IMR-90 (cell line): ENCODE results near the gene KLHL17. TPM values are rescaled to one million over a fixed set of nuclear protein-coding genes. Genes with fewer than 3 reads are reported as not detected.

Experiments used
- ATAC-seq: fragments of 200-7000 bp; cut with Tn5 transposase; 2 replicates; pipeline ENCODE4 v1.9.1; 2020; ENCODE audit warnings: low read depth, mild to moderate bottlenecking, moderate library complexity
- BruUV-seq: library from RNA; stranded (reverse); fragments of 400-500 nt; replicated peaks from 2 replicates; lab custom pipeline; 2021; lab: Mats Ljungman, UMichigan
- CTCF ChIA-PET: fragments of 300-600 bp; formaldehyde crosslinking; extraction: SDS; loops from one replicate; lab custom pipeline; 2021; ENCODE audit warnings: antibody characterized with exemption; lab: Yijun Ruan, JAX
- POLR2A ChIA-PET: fragments of 300-600 bp; sonication (Branson Sonifier 250); formaldehyde crosslinking; loops from one replicate; lab custom pipeline; 2022; ENCODE audit warnings: antibody characterized with exemption; ENCODE audit not compliant: unreplicated experiment; lab: Charles Lee
- DNase-seq: peaks from one replicate; pipeline ENCODE4 v3.0.0; 2013
- H2AFZ ChIP-seq: replicated peaks from 2 replicates; pipeline ENCODE3; 2013; ENCODE audit warnings: low read length, mild to moderate bottlenecking; ENCODE audit not compliant: poor library complexity
- H2AK5ac ChIP-seq: 2 replicates; pipeline ENCODE4 v1.6.1; 2013; ENCODE audit warnings: low read depth, low read length, inconsistent platforms
- H2AK9ac ChIP-seq: replicated peaks from 2 replicates; pipeline ENCODE3; 2013; ENCODE audit warnings: mild to moderate bottlenecking, low read depth, low read length, moderate library complexity; ENCODE audit not compliant: poor library complexity
- H2BK120ac ChIP-seq: 2 replicates; pipeline ENCODE4 v1.6.1; 2013; ENCODE audit warnings: low read depth, low read length, inconsistent platforms
- H2BK15ac ChIP-seq: 3 replicates; pipeline ENCODE4 v1.6.1; 2013; ENCODE audit warnings: low read depth, low read length, inconsistent platforms
- H2BK20ac ChIP-seq: 2 replicates; pipeline ENCODE4 v1.6.1; 2013; ENCODE audit warnings: low read depth, mild to moderate bottlenecking, inconsistent platforms, low read length, moderate library complexity
- H2BK5ac ChIP-seq: 2 replicates; pipeline ENCODE4 v1.6.1; 2013; ENCODE audit warnings: mild to moderate bottlenecking, low read depth, low read length, inconsistent platforms; ENCODE audit not compliant: poor library complexity, severe bottlenecking
- H3K14ac ChIP-seq: replicated peaks from 2 replicates; pipeline ENCODE4 v1.6.1; 2013; ENCODE audit warnings: low read depth, low read length, inconsistent platforms
- H3K18ac ChIP-seq: 2 replicates; pipeline ENCODE4 v1.6.1; 2013; ENCODE audit warnings: low read depth, low read length, control low read depth
- H3K23ac ChIP-seq: 2 replicates; pipeline ENCODE4 v1.6.1; 2013; ENCODE audit warnings: low read depth, low read length, inconsistent platforms
- H3K27ac ChIP-seq: 2 replicates; pipeline ENCODE4 v1.5.1; 2013; ENCODE audit warnings: mild to moderate bottlenecking, control low read depth, low read length; ENCODE audit not compliant: insufficient read depth
- H3K27me3 ChIP-seq: 2 replicates; pipeline ENCODE4 v1.6.1; 2013; ENCODE audit warnings: low read length; ENCODE audit not compliant: control insufficient read depth, insufficient read depth
- H3K36me3 ChIP-seq: 2 replicates; pipeline ENCODE4 v1.6.1; 2013; ENCODE audit warnings: low read length, mixed read lengths; ENCODE audit not compliant: control insufficient read depth, insufficient read depth
- H3K4ac ChIP-seq: 2 replicates; pipeline ENCODE4 v1.6.1; 2013; ENCODE audit warnings: low read depth, low read length, inconsistent platforms
- H3K4me1 ChIP-seq: 2 replicates; pipeline ENCODE4 v1.6.1; 2013; ENCODE audit warnings: low read length, mixed read lengths; ENCODE audit not compliant: control insufficient read depth, insufficient read depth
- H3K4me2 ChIP-seq: 2 replicates; pipeline ENCODE4 v1.6.1; 2013; ENCODE audit warnings: low read depth, mild to moderate bottlenecking, control low read depth, low read length, moderate library complexity
- H3K4me3 ChIP-seq: 2 replicates; pipeline ENCODE4 v1.5.1; 2013; ENCODE audit warnings: low read depth, mild to moderate bottlenecking, control low read depth, low read length, moderate library complexity; ENCODE audit not compliant: insufficient read depth
- H3K56ac ChIP-seq: 2 replicates; pipeline ENCODE4 v1.6.1; 2013; ENCODE audit warnings: low read length, inconsistent platforms; ENCODE audit not compliant: insufficient read depth; ENCODE audit errors: extremely low read depth
- H3K79me1 ChIP-seq, 2 experiments: 2 replicates each; pipeline ENCODE4 v1.6.1; 2013; ENCODE audit warnings: low read length in 2 of 2, inconsistent platforms in 1 of 2, low read depth in 1 of 2
- H3K9ac ChIP-seq: 2 replicates; pipeline ENCODE4 v1.6.1; 2013; ENCODE audit warnings: low read depth, low read length, control low read depth
- H3K9me1 ChIP-seq: 2 replicates; pipeline ENCODE4 v1.6.1; 2013; ENCODE audit warnings: low read length, inconsistent platforms; ENCODE audit not compliant: insufficient read depth
- H3K9me3 ChIP-seq: 2 replicates; pipeline ENCODE4 v1.6.1; 2013; ENCODE audit warnings: low read length; ENCODE audit not compliant: control insufficient read depth, insufficient read depth
- H4K20me1 ChIP-seq: 2 replicates; pipeline ENCODE4 v1.6.1; 2013; ENCODE audit warnings: low read length, inconsistent platforms; ENCODE audit not compliant: insufficient read depth
- H4K5ac ChIP-seq: 2 replicates; pipeline ENCODE4 v1.6.1; 2013; ENCODE audit warnings: mild to moderate bottlenecking, low read depth, low read length, control low read depth
- H4K8ac ChIP-seq, 2 experiments: 2 replicates each; pipeline ENCODE4 v1.6.1; 2013; ENCODE audit warnings: low read depth in 2 of 2, low read length in 2 of 2, control low read depth in 1 of 2, inconsistent platforms in 1 of 2
- H4K91ac ChIP-seq: 2 replicates; pipeline ENCODE4 v1.6.1; 2013; ENCODE audit warnings: low read depth, low read length, inconsistent platforms; ENCODE audit not compliant: insufficient read depth
- ELK1 ChIP-seq: fragments of 150-350 bp; IDR thresholded peaks from 2 replicates; pipeline ENCODE4 v1.6.1; 2016; ENCODE audit warnings: low read depth, mild to moderate bottlenecking, low read length, moderate library complexity, borderline replicate concordance
- WGBS, 2 experiments: methylation state at CpG; one replicate each; pipeline versions ENCODE4 v1.1.5 to v1.1.7; 2013; ENCODE audit warnings: missing lambda C conversion rate in 2 of 2; ENCODE audit not compliant: insufficient read length in 1 of 2; ENCODE audit errors: extremely low coverage in 2 of 2; 5-methylcytosine and 5-hydroxymethylcytosine counted together
- dilution Hi-C: fragments of 300-500 bp; cut with HindIII; formaldehyde crosslinking; loops from one replicate; pipeline ENCODE4 v1.14.3; 2018; ENCODE audit warnings: low sequenced_read_pairs; ENCODE audit not compliant: unreplicated experiment
- in situ Hi-C: fragments of 300-500 bp; cut with MboI; formaldehyde crosslinking; loops from 3 replicates; pipeline ENCODE4 v1.14.3; 2019; ENCODE audit warnings: low sequenced_read_pairs, inconsistent platforms, mixed read lengths
- intact Hi-C: fragments of 100-400 bp; cut with micrococcal nuclease; formaldehyde crosslinking; loops from 2 replicates; pipeline ENCODE4 v1.10.0; 2022
- polyA plus RNA-seq, 3 experiments: library from polyadenylated mRNA; depleted of rRNA; stranded (reverse); fragments of >200 nt; gene quantifications; 2 replicates each; pipeline ENCODE4 v1.2.3, GENCODE V29; 2012; ENCODE audit warnings: low replicate concordance in 1 of 3
- total RNA-seq: library from RNA; depleted of rRNA; stranded (reverse); fragments of >200 nt; gene quantifications from 2 replicates; pipeline ENCODE4 v1.2.3, GENCODE V29; 2012

KLHL17 gene
- total and polyA plus RNA-seq, 2 of the 4 experiments (the other 2 are of a cell fraction) = 3.4 to 41.0 TPM

GRCh38 chr1:947958-948357, 12.4 kb upstream of the KLHL17 start:
- Histone ChIP-seq H3K79me1 (peaks cover 9 to 14% of the 10 kb centered on the region in 2 experiments), H3K9me3 (no peaks in the 10 kb centered on the region), H3K4ac (no peak overlapping the region), H3K23ac (no peak overlapping the region), H4K91ac (no peak overlapping the region), H3K27me3 (no peaks in the 10 kb centered on the region), H2BK15ac (no peak overlapping the region), H2AFZ (no peak overlapping the region), H3K4me2 (no peak overlapping the region), H2BK120ac (no peak overlapping the region), H4K5ac (no peak overlapping the region), H2AK9ac (no peak overlapping the region), H3K9ac (no peak overlapping the region), H3K14ac (no peak overlapping the region), H2BK20ac (no peak overlapping the region), H3K4me3 (no peak overlapping the region), H3K18ac (no peak overlapping the region), H3K56ac (no peak overlapping the region), H3K4me1 (peaks cover 22% of the 10 kb centered on the region), H2BK5ac (no peak overlapping the region), H4K8ac (no peak overlapping the region), H2AK5ac (no peak overlapping the region), H3K36me3 (peaks cover 66% of the 10 kb centered on the region), H3K27ac (no peak overlapping the region), H4K20me1 (peaks cover 29% of the 10 kb centered on the region), H3K9me1 (peaks cover 7% of the 10 kb centered on the region)
- in situ Hi-C loops = no loop called here
- no peak for TF ChIP-seq ELK1
- no TSS peak for BruUV-seq
- intact Hi-C loops = no loop called here
- DNase-seq = no peak
- ATAC-seq = no peak
- POLR2A ChIA-PET = no interaction called here
- dilution Hi-C loops = no loop called here
- WGBS, 2 experiments = 87% methylated on average over 8 of the region's 15 CpGs; no CpG with 5 or more reads in 1 of the 2 experiments
- CTCF ChIA-PET = no interaction called here
